Tibial nerve (tissue), 4 donors: ENCODE results near the gene FAM193B. TPM values are rescaled to one million over a fixed set of nuclear protein-coding genes. Genes with fewer than 3 reads are reported as not detected.
"Not testable (repeated sequence)": the region's sequence is repeated elsewhere in the genome, so short reads cannot be mapped to it uniquely, and the experiment has no call there.

Experiments used
- DNase-seq, 2 donors: peaks; one replicate each; pipeline ENCODE4 v3.0.0-alpha.2; 2019; ENCODE audit warnings: low spot score in 2 of 2
- H3K27ac ChIP-seq, 4 donors: fragments of 200-600 bp; sonication (generic) in 3 of 4; one replicate each; pipeline ENCODE4 v1.5.1; 2017 to 2019; ENCODE audit warnings: mild to moderate bottlenecking in 1 of 4
- H3K27me3 ChIP-seq, 2 donors: fragments of 200-600 bp; sonication (generic) in 1 of 2; one replicate each; pipeline versions ENCODE4 v1.5.1 to v1.6.0; 2017 to 2019
- H3K36me3 ChIP-seq, 3 donors: fragments of 200-600 bp; sonication (generic); one replicate each; pipeline ENCODE4 v1.5.1; 2018 to 2019
- H3K4me1 ChIP-seq, 4 donors: fragments of 200-600 bp; sonication (generic) in 3 of 4; one replicate each; pipeline ENCODE4 v1.5.1; 2017 to 2019
- H3K4me3 ChIP-seq, 4 donors: fragments of 200-600 bp; sonication (generic) in 3 of 4; one replicate each; pipeline ENCODE4 v1.5.1; 2017 to 2019; ENCODE audit warnings: mild to moderate bottlenecking in 1 of 4, moderate library complexity in 1 of 4
- H3K9me3 ChIP-seq, 4 donors: fragments of 200-600 bp; sonication (generic) in 3 of 4; one replicate each; pipeline ENCODE4 v1.5.1; 2017 to 2019
- EP300 ChIP-seq, 2 donors: sonication (generic); formaldehyde crosslinking; IDR thresholded peaks; one replicate each; pipeline ENCODE4 v1.6.1; 2017; ENCODE audit warnings: antibody characterized with exemption in 2 of 2, mild to moderate bottlenecking in 1 of 2
- POLR2A ChIP-seq, 2 donors: fragments of 450-650 bp; IDR thresholded peaks; one replicate each; pipeline ENCODE4 v1.6.1; 2017; ENCODE audit warnings: antibody characterized with exemption in 2 of 2, mild to moderate bottlenecking in 2 of 2, moderate library complexity in 2 of 2
- WGBS, 2 donors: methylation state at CpG; one replicate each; pipeline ENCODE4 v1.1.5; 2018; 5-methylcytosine and 5-hydroxymethylcytosine counted together
- total RNA-seq, 4 donors: library from RNA; depleted of rRNA; stranded (reverse); fragments of >200 nt; gene quantifications; one replicate each; pipeline ENCODE4 v1.1.0, GENCODE V29; 2016
- TF ChIP-seq, protein P1 (sequence below), 5 experiments: fragments of 200-600 bp in 3 of 5; fragments of 450-650 bp in 2 of 5; sonication (generic) in 3 of 5; IDR thresholded peaks; one replicate each; pipeline ENCODE4 v1.5.1; 2016 to 2019; ENCODE audit warnings: antibody characterized with exemption in 5 of 5, mild to moderate bottlenecking in 3 of 5, moderate library complexity in 2 of 5

Gene FAM193B
- total RNA-seq, 4 donors from 2014 or later = 82.4 to 152 (median 115) TPM

DNA sequence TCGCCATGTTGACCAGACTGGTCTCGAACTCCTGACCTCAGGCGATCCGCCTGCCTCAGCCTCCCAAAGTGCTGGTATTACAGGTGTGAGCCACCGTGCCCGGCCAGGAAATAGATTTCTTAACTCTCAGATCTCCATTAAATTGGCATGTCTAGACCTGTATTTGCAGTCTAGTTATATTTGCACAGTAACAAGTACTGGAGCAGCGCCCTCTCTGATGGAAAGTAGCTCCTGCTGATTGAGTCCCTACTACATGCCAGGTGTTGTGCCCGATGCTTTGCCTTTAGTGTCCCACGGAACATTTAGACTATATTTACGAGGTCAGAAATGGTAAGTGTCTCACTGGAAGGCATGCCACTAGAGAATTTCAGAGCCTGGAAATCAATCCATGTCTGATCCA, 21.8 kb upstream of the FAM193B start:
- Histone ChIP-seq H3K9me3 (no peaks in the 10 kb centered on the region), H3K36me3 (no peaks in the 10 kb centered on the region), H3K27ac (no peak overlapping the region), H3K27me3 (no peaks in the 10 kb centered on the region), H3K4me3 (no peak overlapping the region), H3K4me1 (no peaks in the 10 kb centered on the region)
- no peak for DNase-seq
- 79 to 92% methylated on average over 10 of the region's 10 CpGs for WGBS, 2 donors
- TF ChIP-seq EP300 (IDR thresholded peaks at IDR 0.05) (no peak), POLR2A (IDR thresholded peaks at IDR 0.05) (no peak)
- TF ChIP-seq, protein P1, sequence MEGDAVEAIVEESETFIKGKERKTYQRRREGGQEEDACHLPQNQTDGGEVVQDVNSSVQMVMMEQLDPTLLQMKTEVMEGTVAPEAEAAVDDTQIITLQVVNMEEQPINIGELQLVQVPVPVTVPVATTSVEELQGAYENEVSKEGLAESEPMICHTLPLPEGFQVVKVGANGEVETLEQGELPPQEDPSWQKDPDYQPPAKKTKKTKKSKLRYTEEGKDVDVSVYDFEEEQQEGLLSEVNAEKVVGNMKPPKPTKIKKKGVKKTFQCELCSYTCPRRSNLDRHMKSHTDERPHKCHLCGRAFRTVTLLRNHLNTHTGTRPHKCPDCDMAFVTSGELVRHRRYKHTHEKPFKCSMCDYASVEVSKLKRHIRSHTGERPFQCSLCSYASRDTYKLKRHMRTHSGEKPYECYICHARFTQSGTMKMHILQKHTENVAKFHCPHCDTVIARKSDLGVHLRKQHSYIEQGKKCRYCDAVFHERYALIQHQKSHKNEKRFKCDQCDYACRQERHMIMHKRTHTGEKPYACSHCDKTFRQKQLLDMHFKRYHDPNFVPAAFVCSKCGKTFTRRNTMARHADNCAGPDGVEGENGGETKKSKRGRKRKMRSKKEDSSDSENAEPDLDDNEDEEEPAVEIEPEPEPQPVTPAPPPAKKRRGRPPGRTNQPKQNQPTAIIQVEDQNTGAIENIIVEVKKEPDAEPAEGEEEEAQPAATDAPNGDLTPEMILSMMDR (IDR thresholded peaks at IDR 0.05) = no peak

DNA sequence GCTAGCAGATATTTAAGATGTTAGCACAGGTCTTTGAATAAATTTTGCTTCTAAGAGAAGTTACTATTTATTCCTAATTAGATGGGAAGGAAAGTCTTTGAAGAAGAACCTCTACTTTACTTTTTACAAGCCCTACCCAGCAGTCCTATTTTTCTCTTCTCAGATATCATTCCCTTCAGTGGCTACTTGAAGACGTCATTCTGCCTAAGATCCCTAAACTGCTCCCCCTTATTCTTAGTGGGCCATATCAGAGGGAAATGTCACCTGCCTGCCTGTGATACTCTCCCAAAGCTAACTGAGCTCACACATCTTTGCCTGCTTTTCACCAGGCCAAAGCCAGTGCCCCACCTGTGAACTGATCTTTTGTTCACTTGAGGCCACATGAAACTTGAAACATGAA, 21.1 kb upstream of the FAM193B start:
- WGBS, 2 donors = 46 to 48% methylated on average over 1 of the region's 1 CpG
- Histone ChIP-seq H3K4me3 (no peak overlapping the region), H3K27me3 (no peaks in the 10 kb centered on the region), H3K36me3 (no peaks in the 10 kb centered on the region), H3K4me1 (no peaks in the 10 kb centered on the region), H3K9me3 (no peaks in the 10 kb centered on the region), H3K27ac (no peak overlapping the region)
- no peak for DNase-seq
- TF ChIP-seq POLR2A (IDR thresholded peaks at IDR 0.05) (no peak), EP300 (IDR thresholded peaks at IDR 0.05) (no peak)
- TF ChIP-seq, protein P1 (IDR thresholded peaks at IDR 0.05) = no peak

DNA sequence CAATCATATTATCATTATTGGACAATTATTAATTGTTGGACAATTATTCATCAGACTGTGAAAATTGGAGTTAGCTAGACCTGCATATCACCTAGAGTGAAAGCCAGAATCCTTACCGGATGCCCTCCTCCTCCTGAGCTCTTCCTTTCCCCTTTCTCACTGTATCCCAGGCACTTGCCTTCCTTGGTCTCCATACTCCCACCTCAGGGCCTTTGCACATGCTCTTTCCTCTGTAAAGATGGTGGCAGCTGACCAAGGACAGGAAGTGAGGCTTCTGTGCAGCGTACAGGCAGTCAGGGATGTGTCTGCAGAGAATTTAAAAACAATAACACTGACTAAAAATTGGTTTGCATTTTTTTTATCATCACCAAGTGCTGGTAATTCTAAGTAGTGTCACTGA, 15.5 kb upstream of the FAM193B start:
- no peaks in the 10 kb centered on the region for H3K9me3 ChIP-seq
- no peak overlapping the region for H3K4me3 ChIP-seq
- TF ChIP-seq POLR2A (IDR thresholded peaks at IDR 0.05) = no peak
- no peak for TF ChIP-seq EP300 (IDR thresholded peaks at IDR 0.05)
- TF ChIP-seq, protein P1 (IDR thresholded peaks at IDR 0.05) = no peak
- H3K27me3 ChIP-seq = no peaks in the 10 kb centered on the region
- no peaks in the 10 kb centered on the region for H3K36me3 ChIP-seq
- DNase-seq = no peak
- no peak overlapping the region for H3K27ac ChIP-seq
- H3K4me1 ChIP-seq = no peaks in the 10 kb centered on the region
- WGBS, 2 donors = 66 to 79% methylated on average over 2 of the region's 2 CpGs

DNA sequence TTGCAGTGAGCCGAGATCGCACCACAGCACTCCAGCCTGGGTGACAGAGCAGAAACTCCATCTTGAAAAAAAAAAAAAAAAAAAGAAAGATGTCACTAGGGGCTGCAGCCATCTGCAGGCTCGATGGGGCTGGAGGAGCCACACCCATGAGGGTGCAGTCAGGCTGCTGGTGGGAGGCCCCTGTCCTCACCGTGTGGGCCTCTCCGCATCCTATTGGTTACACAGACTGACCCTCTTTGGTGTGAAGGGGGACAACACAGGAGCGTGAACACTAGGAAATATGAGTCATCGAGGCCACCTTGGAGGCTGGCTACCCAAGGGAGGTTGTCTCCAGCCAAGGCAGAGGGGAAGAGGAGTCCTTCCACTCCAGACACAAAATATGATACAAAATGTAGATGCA, 14.0 kb upstream of the FAM193B start:
- Histone ChIP-seq H3K27me3 (no peaks in the 10 kb centered on the region), H3K4me3 (no peak overlapping the region), H3K9me3 (no peaks in the 10 kb centered on the region), H3K27ac (no peak overlapping the region), H3K4me1 (no peaks in the 10 kb centered on the region), H3K36me3 (no peaks in the 10 kb centered on the region)
- WGBS, 2 donors = 69 to 70% methylated on average over 7 of the region's 7 CpGs
- DNase-seq = no peak
- TF ChIP-seq EP300 (IDR thresholded peaks at IDR 0.05) (no peak), POLR2A (IDR thresholded peaks at IDR 0.05) (no peak)
- TF ChIP-seq, protein P1 (IDR thresholded peaks at IDR 0.05) = no peak

DNA sequence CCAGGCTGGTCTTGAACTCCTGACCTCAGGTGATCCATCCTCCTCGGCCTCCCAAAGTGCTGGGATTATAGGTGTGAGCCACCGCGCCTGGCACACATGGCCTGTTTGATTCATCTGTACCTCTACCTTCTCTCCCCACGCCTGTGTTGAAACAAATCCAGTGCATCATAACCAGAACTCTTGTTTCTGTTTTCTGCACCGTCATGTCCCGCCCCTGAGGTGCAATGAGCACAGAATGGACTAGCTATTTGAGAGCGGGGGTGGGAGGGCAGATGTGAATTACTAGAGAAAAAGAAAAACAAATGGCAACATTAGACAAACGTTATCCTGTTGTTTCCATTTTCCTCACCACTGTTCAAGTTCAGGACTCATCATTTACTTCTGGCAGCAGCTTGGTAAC, 10.7 kb upstream of the FAM193B start:
- Histone ChIP-seq H3K27ac (no peak overlapping the region), H3K4me3 (no peak overlapping the region), H3K36me3 (no peaks in the 10 kb centered on the region), H3K27me3 (no peaks in the 10 kb centered on the region), H3K9me3 (no peaks in the 10 kb centered on the region), H3K4me1 (no peaks in the 10 kb centered on the region)
- no peak for DNase-seq
- TF ChIP-seq, protein P1 (IDR thresholded peaks at IDR 0.05) = no peak
- TF ChIP-seq POLR2A (IDR thresholded peaks at IDR 0.05) (no peak), EP300 (IDR thresholded peaks at IDR 0.05) (no peak)
- 68 to 69% methylated on average over 8 of the region's 8 CpGs for WGBS, 2 donors

DNA sequence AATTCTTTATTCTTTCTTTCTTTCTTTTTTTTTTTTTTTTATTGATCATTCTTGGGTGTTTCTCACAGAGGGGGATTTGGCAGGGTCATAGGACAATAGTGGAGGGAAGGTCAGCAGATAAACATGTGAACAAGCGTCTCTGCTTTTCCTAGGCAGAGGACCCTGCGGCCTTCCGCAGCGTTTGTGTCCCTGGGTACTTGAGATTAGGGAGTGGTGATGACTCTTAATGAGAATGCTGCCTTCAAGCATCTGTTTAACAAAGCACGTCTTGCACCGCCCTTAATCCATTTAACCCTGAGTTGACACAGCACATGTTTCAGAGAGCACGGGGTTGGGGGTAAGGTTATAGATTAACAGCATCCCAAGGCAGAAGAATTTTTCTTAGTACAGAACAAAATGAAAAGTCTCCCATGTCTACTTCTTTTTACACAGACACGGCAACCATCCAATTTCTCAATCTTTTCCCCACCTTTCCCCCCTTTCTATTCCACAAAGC, 5.1 kb upstream of the FAM193B start:
- DNase-seq, H3K9me3 ChIP-seq, H3K4me1 ChIP-seq, H3K4me3 ChIP-seq, H3K36me3 ChIP-seq, H3K27me3 ChIP-seq, H3K27ac ChIP-seq: not testable (repeated sequence)
- 34 to 43% methylated on average over 8 of the region's 8 CpGs for WGBS, 2 donors
